Common myeloid progenitor, CD34-positive (primary cell): ENCODE measurements around the gene CD53.
"Not testable (repeated sequence)": the region's sequence is repeated elsewhere in the genome, so short reads cannot be mapped to it uniquely, and the experiment has no call there.

ENCODE experiments used
- CTCF ChIA-PET: fragments of 350-600 bp; sonication (Branson Sonifier 250); formaldehyde crosslinking; loops from one replicate; lab custom pipeline; 2021; ENCODE audit warnings: antibody characterized with exemption; lab: Charles Lee
- POLR2A ChIA-PET: fragments of 350-600 bp; sonication (Branson Sonifier 250); formaldehyde crosslinking; loops from one replicate; lab custom pipeline; 2021; ENCODE audit warnings: antibody characterized with exemption; lab: Charles Lee
- DNase-seq, 3 donors: peaks; one replicate each; pipeline versions ENCODE4 v3.0.0 to v3.0.0-alpha.2; 2013
- H3K27ac ChIP-seq, 2 experiments: 1 replicate in 1 of 2; 2 replicates in 1 of 2; pipeline ENCODE4 v1.7.0; 2013; ENCODE audit warnings: inconsistent platforms in 2 of 2, low read length in 2 of 2, mild to moderate bottlenecking in 2 of 2, low read depth in 1 of 2, moderate library complexity in 1 of 2; ENCODE audit not compliant: severe bottlenecking in 2 of 2, insufficient read depth in 1 of 2, poor library complexity in 1 of 2
- H3K27me3 ChIP-seq, 5 experiments: replicated peaks in 2 of 5; 1 replicate in 3 of 5; 2 replicates in 2 of 5; pipeline versions ENCODE4 v1.6.1 to v1.7.0; 2013; ENCODE audit warnings: low read length in 4 of 5, mild to moderate bottlenecking in 2 of 5, moderate library complexity in 2 of 5, inconsistent platforms in 1 of 5; ENCODE audit not compliant: insufficient read depth in 5 of 5, control insufficient read depth in 4 of 5
- H3K36me3 ChIP-seq, 4 experiments: 1 replicate in 2 of 4; 2 replicates in 2 of 4; pipeline versions ENCODE4 v1.6.1 to v1.7.0; 2013; ENCODE audit warnings: low read length in 3 of 4, control low read depth in 1 of 4, mild to moderate bottlenecking in 1 of 4; ENCODE audit not compliant: control insufficient read depth in 4 of 4, insufficient read depth in 4 of 4
- H3K4me1 ChIP-seq, 4 experiments: 1 replicate in 3 of 4; 2 replicates in 1 of 4; pipeline versions ENCODE4 v1.6.1 to v1.7.1; 2013; ENCODE audit warnings: low read length in 3 of 4, mild to moderate bottlenecking in 3 of 4, control low read depth in 1 of 4, inconsistent platforms in 1 of 4, moderate library complexity in 1 of 4; ENCODE audit not compliant: control insufficient read depth in 4 of 4, insufficient read depth in 4 of 4; ENCODE audit errors: control extremely low read depth in 1 of 4
- H3K4me3 ChIP-seq, 7 experiments: 1 replicate in 4 of 7; 2 replicates in 3 of 7; pipeline versions ENCODE4 v1.5.1 to v1.7.0; 2013; ENCODE audit warnings: mild to moderate bottlenecking in 7 of 7, low read length in 6 of 7, moderate library complexity in 6 of 7, inconsistent platforms in 2 of 7, low read depth in 2 of 7, control low read depth in 1 of 7; ENCODE audit not compliant: insufficient read depth in 4 of 7, control insufficient read depth in 1 of 7; ENCODE audit errors: extremely low read depth in 1 of 7
- H3K9me3 ChIP-seq, 5 experiments: 1 replicate in 4 of 5; 2 replicates in 1 of 5; pipeline versions ENCODE4 v1.6.1 to v1.7.1; 2013; ENCODE audit warnings: low read length in 4 of 5, mild to moderate bottlenecking in 2 of 5, inconsistent platforms in 1 of 5, low read depth in 1 of 5, moderate library complexity in 1 of 5; ENCODE audit not compliant: control insufficient read depth in 4 of 5, insufficient read depth in 2 of 5; ENCODE audit errors: control extremely low read depth in 1 of 5
- WGBS: methylation state at CpG from one replicate; pipeline ENCODE4 v1.1.5; 2013; ENCODE audit not compliant: insufficient coverage; 5-methylcytosine and 5-hydroxymethylcytosine counted together

The CD53 gene

DNA sequence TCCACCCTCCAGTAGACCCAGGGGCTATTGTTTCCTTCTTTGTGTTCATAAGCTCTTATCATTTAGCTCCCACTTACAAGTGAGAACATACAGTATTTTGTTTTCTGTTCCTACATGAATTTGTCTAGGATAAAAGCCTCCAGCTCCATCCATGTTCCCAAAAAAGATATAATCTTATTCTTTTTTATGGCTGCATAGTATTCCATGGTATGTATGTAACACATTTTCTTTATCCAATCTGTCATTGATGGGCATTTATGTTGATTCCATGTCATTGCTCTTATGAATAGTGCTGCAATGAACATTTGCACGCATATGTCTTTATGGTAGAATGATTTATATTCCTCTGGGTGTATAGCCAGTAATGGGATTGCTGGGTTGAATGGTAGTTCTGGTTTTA is 11.0 kb upstream of the CD53 start:
- H3K4me1 ChIP-seq, DNase-seq, H3K27ac ChIP-seq, POLR2A ChIA-PET, H3K27me3 ChIP-seq, H3K4me3 ChIP-seq, H3K36me3 ChIP-seq: not testable (repeated sequence)
- CTCF ChIA-PET = interaction anchor here (1.4 to 3.0 kb wide), 4 partner anchors 11 to 79 kb away, joined by 3 to 10 read pairs (median 4); partner anchors contain the start of gene CD53
- peaks cover 0 to 20% (median 2%) of the 10 kb centered on the region in 5 experiments for H3K9me3 ChIP-seq
- WGBS = 100% methylated on average over 1 of the region's 1 CpG

DNA sequence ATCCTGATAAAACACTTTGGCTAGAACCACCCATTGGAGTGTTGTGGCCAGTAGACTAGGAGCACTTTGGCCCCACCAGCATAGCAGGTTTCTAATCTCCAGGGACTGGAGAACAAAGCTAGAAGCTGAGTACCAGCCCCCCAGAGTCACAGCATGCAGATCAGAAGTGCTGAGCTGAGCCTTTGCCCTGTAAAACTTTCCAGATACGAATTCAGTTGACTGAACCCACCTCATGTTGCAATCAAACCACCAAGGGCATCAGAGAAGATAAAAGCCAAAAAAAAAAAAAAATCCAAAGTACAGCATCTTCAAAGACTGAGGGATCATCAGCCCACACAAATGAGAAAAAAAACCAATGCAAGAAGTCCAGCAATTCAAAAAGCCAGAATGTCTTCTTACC is 8.7 kb upstream of the CD53 start:
- no peak for DNase-seq
- Histone ChIP-seq H3K9me3 (peaks cover 0 to 28% (median 5%) of the 10 kb centered on the region in 5 experiments), H3K27ac (no peak overlapping the region), H3K4me3 (no peak overlapping the region), H3K36me3 (no peaks in the 10 kb centered on the region), H3K27me3 (no peaks in the 10 kb centered on the region), H3K4me1 (no peaks in the 10 kb centered on the region)
- no CpG with 5 or more reads among the region's 1 CpG for WGBS
- ChIA-PET POLR2A (no interaction called here), CTCF (no interaction called here)

DNA sequence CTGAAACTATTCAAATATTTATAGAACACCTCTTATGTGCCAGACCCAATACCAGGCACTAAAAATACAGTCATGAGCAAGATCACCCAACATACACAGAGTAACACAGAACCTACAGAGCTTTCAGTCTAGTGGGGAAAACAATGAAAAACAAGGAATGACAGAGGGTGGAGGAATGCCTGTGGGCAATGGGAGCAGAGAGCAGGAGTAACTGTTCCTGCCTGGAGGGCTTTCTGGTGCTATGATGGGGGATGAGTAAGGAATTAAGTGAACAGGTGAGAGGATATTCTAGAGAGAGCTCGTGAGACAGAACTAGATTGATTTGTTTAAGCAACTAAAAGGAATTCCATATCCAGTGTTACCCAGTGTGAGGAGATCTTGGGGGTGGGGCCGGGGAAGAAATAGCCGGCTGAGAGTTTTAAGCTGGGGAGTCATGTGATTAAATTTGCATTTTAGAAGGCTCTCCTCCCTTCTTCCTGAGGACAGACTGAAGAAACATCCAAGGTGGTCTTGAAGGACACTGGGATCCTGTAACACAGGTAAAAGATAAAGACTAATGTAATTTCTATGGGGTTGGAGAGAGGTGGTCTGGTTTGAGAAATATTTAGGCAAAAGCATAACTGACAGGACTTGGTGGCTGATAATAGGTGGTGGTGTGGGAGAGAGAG is 2.1 kb upstream of the CD53 start:
- ChIA-PET CTCF (interaction anchor here (0.6 kb wide), 1 partner anchor 254 kb away, joined by 3 read pairs; no protein-coding TSS in a partner anchor), POLR2A (no interaction called here)
- no peaks in the 10 kb centered on the region for H3K27me3 ChIP-seq
- WGBS = 60% methylated on average over 3 of the region's 3 CpGs
- H3K9me3 ChIP-seq = peaks cover 0 to 7% (median 1%) of the 10 kb centered on the region in 5 experiments
- H3K27ac ChIP-seq = peak overlapping the region in 1 of 2 experiments; percentile 43
- peaks cover 28 to 49% (median 38%) of the 10 kb centered on the region in 4 experiments for H3K4me1 ChIP-seq
- H3K36me3 ChIP-seq = no peaks in the 10 kb centered on the region
- no peak for DNase-seq
- H3K4me3 ChIP-seq = no peak overlapping the region

DNA sequence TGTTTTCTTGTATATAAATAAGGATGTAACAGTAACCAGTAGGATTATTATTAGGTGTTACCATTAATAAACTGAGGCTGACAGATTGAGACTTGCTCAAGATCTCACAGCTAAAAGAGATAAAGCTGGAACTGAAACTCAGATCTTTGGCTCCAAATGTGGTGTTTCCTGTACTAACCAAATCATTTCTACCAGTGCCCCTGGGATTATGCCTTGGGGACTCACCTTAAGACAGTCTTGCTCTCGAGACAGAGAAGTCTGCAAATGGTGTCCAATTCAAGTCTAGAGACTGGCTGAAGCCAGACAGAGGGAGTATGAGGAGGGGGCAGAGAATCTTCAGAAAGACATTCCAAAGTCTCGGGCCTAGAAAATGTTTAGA is 593 bp upstream of the CD53 start:
- H3K4me3 ChIP-seq = peak overlapping the region in 6 of 7 experiments; percentile 82 to 100 (median 91)
- H3K27me3 ChIP-seq = no peaks in the 10 kb centered on the region
- peaks cover 38 to 64% (median 49%) of the 10 kb centered on the region in 4 experiments for H3K4me1 ChIP-seq
- ChIA-PET CTCF (interaction anchor here (0.7 to 2.0 kb wide), 6 partner anchors 11 to 88 kb away, joined by 3 to 9 read pairs (median 3); no protein-coding TSS in a partner anchor), POLR2A (interaction anchor here (1.0 kb wide), 1 partner anchor 28 kb away, joined by 3 read pairs; no protein-coding TSS in a partner anchor)
- peak overlapping the region; percentile 96 to 99 for H3K27ac ChIP-seq
- peak in 1 of 3 donors; percentile 33 for DNase-seq
- H3K36me3 ChIP-seq = peaks cover 0 to 5% (median 0%) of the 10 kb centered on the region in 4 experiments
- WGBS = 0% methylated on average over 1 of the region's 2 CpGs
- peaks cover 0 to 7% (median 1%) of the 10 kb centered on the region in 5 experiments for H3K9me3 ChIP-seq

DNA sequence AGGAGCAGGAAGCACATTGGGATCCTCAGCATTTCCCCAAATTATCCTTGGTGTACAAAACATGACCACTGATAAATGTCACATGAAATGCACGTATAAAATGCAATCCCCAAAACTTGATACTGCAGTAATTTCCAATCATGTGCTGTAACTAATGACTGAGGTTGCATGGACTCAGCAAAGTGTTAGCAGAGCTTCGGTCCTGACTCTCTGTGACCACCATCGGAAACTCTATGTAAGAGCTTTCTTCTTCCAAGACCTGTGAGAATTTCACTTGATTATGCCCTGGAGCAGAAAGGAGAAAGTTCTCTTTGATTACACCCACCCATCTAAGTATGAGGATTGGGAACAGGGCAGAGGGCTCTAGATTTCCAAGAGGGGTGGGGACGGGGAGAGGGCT is 908 bp downstream of the CD53 start:
- H3K27me3 ChIP-seq = no peaks in the 10 kb centered on the region
- H3K36me3 ChIP-seq = peaks cover 0 to 13% (median 2%) of the 10 kb centered on the region in 4 experiments
- ChIA-PET CTCF (interaction anchor here (1.0 to 2.0 kb wide), 5 partner anchors 11 to 86 kb away, joined by 3 to 9 read pairs (median 3); no protein-coding TSS in a partner anchor), POLR2A (interaction anchor here (0.6 to 1.1 kb wide), 4 partner anchors 17 to 1053 kb away, joined by 3 to 4 read pairs (median 4); no protein-coding TSS in a partner anchor)
- peaks cover 0 to 1% (median 0%) of the 10 kb centered on the region in 5 experiments for H3K9me3 ChIP-seq
- H3K27ac ChIP-seq = peak overlapping the region; percentile 96 to 99
- H3K4me1 ChIP-seq = peaks cover 45 to 75% (median 62%) of the 10 kb centered on the region in 4 experiments
- DNase-seq = peak in 2 of 3 donors; percentile 18 to 36
- peak overlapping the region in 6 of 7 experiments; percentile 82 to 100 (median 91) for H3K4me3 ChIP-seq
- 0% methylated on average over 2 of the region's 4 CpGs for WGBS

DNA sequence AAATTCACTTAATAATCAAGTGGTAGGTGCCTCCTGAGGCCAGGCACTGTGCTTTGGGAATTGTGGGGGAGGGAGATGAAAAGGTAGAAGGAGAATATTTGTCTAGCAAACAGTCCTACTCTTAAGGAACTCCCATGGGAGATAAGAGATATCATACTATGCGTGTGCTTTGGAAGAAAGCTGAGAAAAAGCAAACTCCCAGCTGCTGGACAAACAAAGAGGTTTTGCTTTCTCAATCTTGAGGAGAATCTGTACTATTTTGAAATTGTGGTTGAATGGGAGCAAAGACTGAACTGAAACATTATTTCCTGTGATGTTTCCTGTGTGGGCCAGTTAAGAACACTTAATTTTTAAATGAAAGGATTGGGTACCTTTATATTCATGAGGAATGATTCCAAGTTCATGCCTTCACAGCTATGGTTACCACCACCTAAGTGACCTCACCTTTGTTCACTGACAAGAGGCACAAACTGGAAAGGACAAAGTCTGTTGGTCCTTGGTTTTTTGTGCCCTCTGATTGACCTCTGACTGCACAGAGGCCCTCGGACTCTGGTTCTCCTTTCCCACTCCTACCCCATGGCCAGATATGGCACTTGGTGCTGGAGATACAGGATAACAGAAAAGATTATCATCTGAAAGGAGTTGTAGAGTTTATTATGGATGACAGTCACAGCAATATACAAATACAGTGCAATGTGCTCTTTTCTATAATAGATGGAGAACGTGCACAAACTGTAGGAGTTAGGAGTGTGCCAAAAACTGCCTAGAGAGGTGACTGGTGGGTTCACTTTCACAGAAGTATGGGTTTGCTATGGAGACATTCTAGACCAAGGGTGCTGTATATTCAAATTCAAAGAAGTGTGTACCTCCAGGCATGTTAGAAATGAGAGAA is 1.6 kb downstream of the CD53 start:
- Histone ChIP-seq H3K9me3 (no peaks in the 10 kb centered on the region), H3K36me3 (peaks cover 0 to 13% (median 2%) of the 10 kb centered on the region in 4 experiments), H3K4me3 (peak overlapping the region in 6 of 7 experiments; percentile 82 to 100 (median 91)), H3K4me1 (peaks cover 51 to 81% (median 69%) of the 10 kb centered on the region in 4 experiments), H3K27ac (peak overlapping the region; percentile 96 to 99), H3K27me3 (no peaks in the 10 kb centered on the region)
- WGBS = 4% methylated on average over 3 of the region's 3 CpGs
- POLR2A ChIA-PET = interaction anchor here (1.0 to 1.2 kb wide), 2 partner anchors 17 to 34 kb away, joined by 4 read pairs; no protein-coding TSS in a partner anchor
- peak in 2 of 3 donors; percentile 63 to 72 for DNase-seq
- CTCF ChIA-PET = interaction anchor here (0.9 to 2.0 kb wide), 6 partner anchors 12 to 536 kb away, joined by 3 to 9 read pairs (median 4); no protein-coding TSS in a partner anchor
